ENCODE data around the gene ZNF385A. TPM values are rescaled to one million over a fixed set of nuclear protein-coding genes. Genes with fewer than 3 reads are reported as not detected.

Gene ZNF385A
- total and polyA plus RNA-seq, 2 experiments from 2014 or later: 10.9 to 21.7 TPM

- peak within 1 kb of the TSS; percentile 89 for H3K4me3 Mint-ChIP-seq
- Histone ChIP-seq H3K9me2 (ENCODE audit: insufficient read depth) (no peaks in the 10 kb centered on the region), H4K20me1 (replicated peaks; ENCODE audit: insufficient read depth) (0 out of 2 replicates have a peak, but pooled peaks cover 4% of the 10 kb centered on the region), H3K79me2 (replicated peaks; ENCODE audit: insufficient read depth) (peaks cover 11% of the 10 kb centered on the region), H3K36me3 (ENCODE audit: insufficient read depth) (no peaks in the 10 kb centered on the region), H3K4me1 (ENCODE audit: insufficient read depth) (peaks cover 32% of the 10 kb centered on the region), H3K4me2 (peak within 1 kb of the TSS; percentile 98), H3F3A (replicated peaks; ENCODE audit: low read depth) (no peaks in the 10 kb centered on the region), H2AFZ (peak within 1 kb of the TSS; percentile 100), H3K27ac (ENCODE audit: low read depth) (no peak within 1 kb of the TSS), H3K4me3 (peak within 1 kb of the TSS; percentile 96), H3K27me3 (ENCODE audit: insufficient read depth) (peaks cover 51% of the 10 kb centered on the region)
- no peaks in the 10 kb centered on the region for H3K36me3 Mint-ChIP-seq (ENCODE audit: low read depth)
- H3K4me1 Mint-ChIP-seq: peaks cover 42% of the 10 kb centered on the region
- peaks cover 58% of the 10 kb centered on the region for H3K27me3 Mint-ChIP-seq (ENCODE audit: insufficient read depth, low read depth, poor library complexity)
- DNase-seq (ENCODE audit: low spot score): peak; percentile 73
- no peak within 1 kb of the TSS for H3K27ac Mint-ChIP-seq
- peak; percentile 70 for ATAC-seq
- no peaks in the 10 kb centered on the region for H3K9me3 Mint-ChIP-seq
- TF ChIP-seq POLR2AphosphoS5 (IDR thresholded peaks at IDR 0.05; ENCODE audit: low read depth): peak; percentile 47; the same call in 1 of the 2 replicates
- TF ChIP-seq, protein P1, sequence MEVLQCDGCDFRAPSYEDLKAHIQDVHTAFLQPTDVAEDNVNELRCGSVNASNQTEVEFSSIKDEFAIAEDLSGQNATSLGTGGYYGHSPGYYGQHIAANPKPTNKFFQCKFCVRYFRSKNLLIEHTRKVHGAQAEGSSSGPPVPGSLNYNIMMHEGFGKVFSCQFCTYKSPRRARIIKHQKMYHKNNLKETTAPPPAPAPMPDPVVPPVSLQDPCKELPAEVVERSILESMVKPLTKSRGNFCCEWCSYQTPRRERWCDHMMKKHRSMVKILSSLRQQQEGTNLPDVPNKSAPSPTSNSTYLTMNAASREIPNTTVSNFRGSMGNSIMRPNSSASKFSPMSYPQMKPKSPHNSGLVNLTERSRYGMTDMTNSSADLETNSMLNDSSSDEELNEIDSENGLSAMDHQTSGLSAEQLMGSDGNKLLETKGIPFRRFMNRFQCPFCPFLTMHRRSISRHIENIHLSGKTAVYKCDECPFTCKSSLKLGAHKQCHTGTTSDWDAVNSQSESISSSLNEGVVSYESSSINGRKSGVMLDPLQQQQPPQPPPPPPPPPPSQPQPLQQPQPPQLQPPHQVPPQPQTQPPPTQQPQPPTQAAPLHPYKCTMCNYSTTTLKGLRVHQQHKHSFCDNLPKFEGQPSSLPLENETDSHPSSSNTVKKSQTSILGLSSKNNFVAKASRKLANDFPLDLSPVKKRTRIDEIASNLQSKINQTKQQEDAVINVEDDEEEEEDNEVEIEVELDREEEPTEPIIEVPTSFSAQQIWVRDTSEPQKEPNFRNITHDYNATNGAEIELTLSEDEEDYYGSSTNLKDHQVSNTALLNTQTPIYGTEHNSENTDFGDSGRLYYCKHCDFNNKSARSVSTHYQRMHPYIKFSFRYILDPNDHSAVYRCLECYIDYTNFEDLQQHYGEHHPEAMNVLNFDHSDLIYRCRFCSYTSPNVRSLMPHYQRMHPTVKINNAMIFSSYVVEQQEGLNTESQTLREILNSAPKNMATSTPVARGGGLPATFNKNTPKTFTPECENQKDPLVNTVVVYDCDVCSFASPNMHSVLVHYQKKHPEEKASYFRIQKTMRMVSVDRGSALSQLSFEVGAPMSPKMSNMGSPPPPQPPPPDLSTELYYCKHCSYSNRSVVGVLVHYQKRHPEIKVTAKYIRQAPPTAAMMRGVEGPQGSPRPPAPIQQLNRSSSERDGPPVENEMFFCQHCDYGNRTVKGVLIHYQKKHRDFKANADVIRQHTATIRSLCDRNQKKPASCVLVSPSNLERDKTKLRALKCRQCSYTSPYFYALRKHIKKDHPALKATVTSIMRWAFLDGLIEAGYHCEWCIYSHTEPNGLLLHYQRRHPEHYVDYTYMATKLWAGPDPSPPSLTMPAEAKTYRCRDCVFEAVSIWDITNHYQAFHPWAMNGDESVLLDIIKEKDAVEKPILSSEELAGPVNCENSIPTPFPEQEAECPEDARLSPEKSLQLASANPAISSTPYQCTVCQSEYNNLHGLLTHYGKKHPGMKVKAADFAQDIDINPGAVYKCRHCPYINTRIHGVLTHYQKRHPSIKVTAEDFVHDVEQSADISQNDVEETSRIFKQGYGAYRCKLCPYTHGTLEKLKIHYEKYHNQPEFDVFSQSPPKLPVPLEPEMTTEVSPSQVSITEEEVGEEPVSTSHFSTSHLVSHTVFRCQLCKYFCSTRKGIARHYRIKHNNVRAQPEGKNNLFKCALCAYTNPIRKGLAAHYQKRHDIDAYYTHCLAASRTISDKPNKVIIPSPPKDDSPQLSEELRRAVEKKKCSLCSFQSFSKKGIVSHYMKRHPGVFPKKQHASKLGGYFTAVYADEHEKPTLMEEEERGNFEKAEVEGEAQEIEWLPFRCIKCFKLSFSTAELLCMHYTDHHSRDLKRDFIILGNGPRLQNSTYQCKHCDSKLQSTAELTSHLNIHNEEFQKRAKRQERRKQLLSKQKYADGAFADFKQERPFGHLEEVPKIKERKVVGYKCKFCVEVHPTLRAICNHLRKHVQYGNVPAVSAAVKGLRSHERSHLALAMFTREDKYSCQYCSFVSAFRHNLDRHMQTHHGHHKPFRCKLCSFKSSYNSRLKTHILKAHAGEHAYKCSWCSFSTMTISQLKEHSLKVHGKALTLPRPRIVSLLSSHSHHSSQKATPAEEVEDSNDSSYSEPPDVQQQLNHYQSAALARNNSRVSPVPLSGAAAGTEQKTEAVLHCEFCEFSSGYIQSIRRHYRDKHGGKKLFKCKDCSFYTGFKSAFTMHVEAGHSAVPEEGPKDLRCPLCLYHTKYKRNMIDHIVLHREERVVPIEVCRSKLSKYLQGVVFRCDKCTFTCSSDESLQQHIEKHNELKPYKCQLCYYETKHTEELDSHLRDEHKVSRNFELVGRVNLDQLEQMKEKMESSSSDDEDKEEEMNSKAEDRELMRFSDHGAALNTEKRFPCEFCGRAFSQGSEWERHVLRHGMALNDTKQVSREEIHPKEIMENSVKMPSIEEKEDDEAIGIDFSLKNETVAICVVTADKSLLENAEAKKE (CRISPR knock-in tag; IDR thresholded peaks at IDR 0.05): no peak
Observed at GRCh38 chr12:54419088-54419887, 34.8 kb upstream of the ZNF385A start, which contains the start of gene ITGA5. Gene ITGA5, minus strand, starts transcription at chr12:54419266. Its CDS starts 68 bp downstream, at chr12:54419198.

DNA sequence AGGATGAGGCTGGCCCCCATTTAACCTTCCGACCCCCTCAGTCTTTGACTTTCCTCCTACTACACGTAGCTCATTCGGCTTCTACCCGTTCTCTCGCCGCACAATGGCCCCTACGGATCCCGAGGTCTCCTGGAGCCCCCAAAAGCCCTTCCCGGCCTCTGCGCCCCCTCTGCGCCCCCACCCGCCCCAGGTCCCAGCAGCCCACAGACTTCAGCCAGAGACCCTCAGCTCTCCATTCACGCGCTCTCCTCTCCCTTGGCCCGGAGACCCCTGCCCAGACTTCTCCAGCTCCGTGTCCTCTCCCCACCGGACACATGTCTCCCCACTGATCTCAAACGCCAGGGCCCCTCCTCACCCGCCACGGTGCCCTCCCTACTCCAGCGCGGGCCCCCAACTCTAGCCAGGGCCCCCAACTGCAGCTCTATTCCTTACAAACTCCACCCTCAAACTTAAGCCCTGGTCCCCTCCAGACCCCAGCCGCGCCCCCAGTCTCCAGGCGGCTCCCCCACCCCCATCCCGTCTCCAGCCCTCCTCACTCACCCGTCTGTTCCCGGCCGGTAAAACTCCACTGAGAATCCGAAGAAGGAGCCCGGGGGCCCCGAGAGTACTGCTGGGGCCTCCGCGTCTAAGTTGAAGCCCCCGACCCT, 34.0 kb upstream of the ZNF385A start:
- no peaks in the 10 kb centered on the region for H3K9me3 Mint-ChIP-seq
- peaks cover 42% of the 10 kb centered on the region for H3K4me1 Mint-ChIP-seq
- H3K27ac ChIP-seq (ENCODE audit: low read depth): no peak overlapping the region
- DNase-seq (ENCODE audit: low spot score): peak; percentile 66
- no peak overlapping the region for H3K27ac Mint-ChIP-seq
- H3K4me3 ChIP-seq: peak overlapping the region; percentile 96
- H3K4me3 Mint-ChIP-seq: peak overlapping the region; percentile 89
- peak overlapping the region; percentile 100 for H2AFZ ChIP-seq
- 0 out of 2 replicates have a peak, but pooled peaks cover 4% of the 10 kb centered on the region for H4K20me1 ChIP-seq (replicated peaks; ENCODE audit: insufficient read depth)
- no peaks in the 10 kb centered on the region for H3F3A ChIP-seq (replicated peaks; ENCODE audit: low read depth)
- H3K27me3 ChIP-seq (ENCODE audit: insufficient read depth): peaks cover 51% of the 10 kb centered on the region
- H3K27me3 Mint-ChIP-seq (ENCODE audit: insufficient read depth, low read depth, poor library complexity): peaks cover 56% of the 10 kb centered on the region
- peak overlapping the region; percentile 98 for H3K4me2 ChIP-seq
- H3K36me3 Mint-ChIP-seq (ENCODE audit: low read depth): no peaks in the 10 kb centered on the region
- H3K9me2 ChIP-seq (ENCODE audit: insufficient read depth): no peaks in the 10 kb centered on the region
- peaks cover 11% of the 10 kb centered on the region for H3K79me2 ChIP-seq (replicated peaks; ENCODE audit: insufficient read depth)
- no peaks in the 10 kb centered on the region for H3K36me3 ChIP-seq (ENCODE audit: insufficient read depth)
- peaks cover 32% of the 10 kb centered on the region for H3K4me1 ChIP-seq (ENCODE audit: insufficient read depth)
- ATAC-seq: peak; percentile 34
- TF ChIP-seq CREB1 (CRISPR knock-in tag; IDR thresholded peaks at IDR 0.05; ENCODE audit: low read depth): no peak
- no peak for TF ChIP-seq JUNB (IDR thresholded peaks at IDR 0.05; ENCODE audit: unreplicated experiment)
- no peak for TF ChIP-seq NANOG (IDR thresholded peaks at IDR 0.05; ENCODE audit: borderline replicate concordance)
